HepG2 (cell line): ENCODE data around the gene RRP9. TPM values are rescaled to one million over a fixed set of nuclear protein-coding genes. Genes with fewer than 3 reads are reported as not detected.
A peak's percentile ranks its signal among the peaks of the same experiment; 100 is the strongest.

Experiments
- AKNA ChIP-seq: sonication (generic); formaldehyde crosslinking; IDR thresholded peaks from 2 replicates; pipeline ENCODE4 v1.4.0; 2020; ENCODE audit warnings: missing genetic modification reagents, borderline replicate concordance
- BORCS8-MEF2B ChIP-seq: sonication (generic); formaldehyde crosslinking; IDR thresholded peaks from 2 replicates; pipeline ENCODE4 v1.8.0; 2022; ENCODE audit warnings: mild to moderate bottlenecking, missing genetic modification reagents
- ESRRA ChIP-seq: sonication (generic); formaldehyde crosslinking; IDR thresholded peaks from 2 replicates; pipeline ENCODE4 v1.5.1; 2020; ENCODE audit warnings: mild to moderate bottlenecking, low read depth, missing genetic modification reagents
- FOXP1 ChIP-seq, 2 experiments: fragments of 450-650 bp in 1 of 2; IDR thresholded peaks; 2 replicates each; pipeline ENCODE4 v1.6.1; 2017 to 2018; ENCODE audit warnings: antibody characterized with exemption in 1 of 2
- KLF13 ChIP-seq: sonication (generic); formaldehyde crosslinking; IDR thresholded peaks from 2 replicates; pipeline ENCODE4 v1.4.0; 2020; ENCODE audit warnings: mild to moderate bottlenecking, missing genetic modification reagents
- MTERF4 ChIP-seq: sonication (generic); formaldehyde crosslinking; IDR thresholded peaks from 2 replicates; pipeline ENCODE4 v1.8.0; 2023; ENCODE audit warnings: mild to moderate bottlenecking, missing genetic modification reagents
- TCF12 ChIP-seq, 2 experiments: fragments of 450-650 bp in 1 of 2; sonication (generic) in 1 of 2; formaldehyde crosslinking in 1 of 2; IDR thresholded peaks; 2 replicates each; pipeline versions ENCODE4 v1.6.1 to v1.8.0; 2017 to 2022; ENCODE audit warnings: antibody characterized with exemption in 1 of 2, mild to moderate bottlenecking in 1 of 2, missing genetic modification reagents in 1 of 2, moderate library complexity in 1 of 2
- ZBTB1 ChIP-seq: sonication (generic); formaldehyde crosslinking; IDR thresholded peaks from 2 replicates; pipeline ENCODE4 v1.4.0; 2020; ENCODE audit warnings: missing genetic modification reagents, borderline replicate concordance
- ZFY ChIP-seq: sonication (generic); formaldehyde crosslinking; IDR thresholded peaks from 2 replicates; pipeline ENCODE4 v1.4.0; 2020; ENCODE audit warnings: missing genetic modification reagents
- ZNF264 ChIP-seq: sonication (generic); formaldehyde crosslinking; IDR thresholded peaks from 2 replicates; pipeline ENCODE4 v1.4.0; 2020; ENCODE audit warnings: missing genetic modification reagents
- ZNF558 ChIP-seq: sonication (generic); formaldehyde crosslinking; IDR thresholded peaks from 2 replicates; pipeline ENCODE4 v1.9.0; 2022; ENCODE audit warnings: mild to moderate bottlenecking, missing genetic modification reagents, borderline replicate concordance
- polyA plus RNA-seq, 8 experiments: library from polyadenylated mRNA; depleted of rRNA in 3 of 8; stranded (reverse) in 7 of 8; unstranded in 1 of 8; fragments of >200 nt; fragmentation: Illumina TruSeq in 4 of 8; extraction: Trizol in 4 of 8; gene quantifications; 2 replicates each; pipeline versions ENCODE4 v1.2.1 to v1.2.3, GENCODE V29; 2011 to 2016; ENCODE audit warnings: low read depth in 4 of 8, missing spikeins in 1 of 8, mixed read lengths in 1 of 8; ENCODE audit not compliant: insufficient read depth in 1 of 8
- total RNA-seq, 5 experiments: library from RNA; depleted of rRNA; stranded (reverse); fragments of >200 nt; fragmentation: Illumina TruSeq; extraction: Trizol; gene quantifications; 2 replicates each; pipeline ENCODE4 v1.2.3, GENCODE V29; 2016; ENCODE audit warnings: low read depth in 1 of 5
- TF ChIP-seq, protein P1 (sequence below): sonication (generic); formaldehyde crosslinking; IDR thresholded peaks from 2 replicates; pipeline ENCODE4 v1.4.0; 2020; ENCODE audit warnings: missing genetic modification reagents, borderline replicate concordance
- TF ChIP-seq, protein P2 (sequence below): sonication (generic); formaldehyde crosslinking; IDR thresholded peaks from 2 replicates; pipeline ENCODE4 v1.5.0; 2020; ENCODE audit warnings: missing genetic modification reagents
- TF ChIP-seq, protein P3 (sequence below): sonication (generic); formaldehyde crosslinking; IDR thresholded peaks from 2 replicates; pipeline ENCODE4 v1.4.0; 2020; ENCODE audit warnings: mild to moderate bottlenecking, missing genetic modification reagents
- TF ChIP-seq, protein P4 (sequence below): sonication (generic); formaldehyde crosslinking; IDR thresholded peaks from 2 replicates; pipeline ENCODE4 v1.8.1; 2023; ENCODE audit warnings: mild to moderate bottlenecking, missing genetic modification reagents, borderline replicate concordance
- TF ChIP-seq, protein P5 (sequence below): IDR thresholded peaks from 2 replicates; pipeline ENCODE4 v1.6.1; 2016; ENCODE audit warnings: low read depth, control low read depth

Gene RRP9
- total and polyA plus RNA-seq, 2 of the 13 experiments (the other 11 are each of a cell fraction or from before 2014, with no cell fraction given), result 14.8 to 44.0 TPM

- no peak for TF ChIP-seq AKNA (CRISPR knock-in tag)
- TF ChIP-seq ESRRA, result no peak
- no peak for TF ChIP-seq ZNF264 (CRISPR knock-in tag)
- TF ChIP-seq, protein P1, sequence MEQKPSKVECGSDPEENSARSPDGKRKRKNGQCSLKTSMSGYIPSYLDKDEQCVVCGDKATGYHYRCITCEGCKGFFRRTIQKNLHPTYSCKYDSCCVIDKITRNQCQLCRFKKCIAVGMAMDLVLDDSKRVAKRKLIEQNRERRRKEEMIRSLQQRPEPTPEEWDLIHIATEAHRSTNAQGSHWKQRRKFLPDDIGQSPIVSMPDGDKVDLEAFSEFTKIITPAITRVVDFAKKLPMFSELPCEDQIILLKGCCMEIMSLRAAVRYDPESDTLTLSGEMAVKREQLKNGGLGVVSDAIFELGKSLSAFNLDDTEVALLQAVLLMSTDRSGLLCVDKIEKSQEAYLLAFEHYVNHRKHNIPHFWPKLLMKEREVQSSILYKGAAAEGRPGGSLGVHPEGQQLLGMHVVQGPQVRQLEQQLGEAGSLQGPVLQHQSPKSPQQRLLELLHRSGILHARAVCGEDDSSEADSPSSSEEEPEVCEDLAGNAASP, result no peak
- TF ChIP-seq, protein P2, sequence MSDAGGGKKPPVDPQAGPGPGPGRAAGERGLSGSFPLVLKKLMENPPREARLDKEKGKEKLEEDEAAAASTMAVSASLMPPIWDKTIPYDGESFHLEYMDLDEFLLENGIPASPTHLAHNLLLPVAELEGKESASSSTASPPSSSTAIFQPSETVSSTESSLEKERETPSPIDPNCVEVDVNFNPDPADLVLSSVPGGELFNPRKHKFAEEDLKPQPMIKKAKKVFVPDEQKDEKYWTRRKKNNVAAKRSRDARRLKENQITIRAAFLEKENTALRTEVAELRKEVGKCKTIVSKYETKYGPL (CRISPR knock-in tag), result no peak
- no peak for TF ChIP-seq ZNF558 (CRISPR knock-in tag)
- 0 out of 2 replicates have a peak, but pooled peaks have one; percentile 36 for TF ChIP-seq BORCS8-MEF2B (CRISPR knock-in tag)
- TF ChIP-seq, protein P3, sequence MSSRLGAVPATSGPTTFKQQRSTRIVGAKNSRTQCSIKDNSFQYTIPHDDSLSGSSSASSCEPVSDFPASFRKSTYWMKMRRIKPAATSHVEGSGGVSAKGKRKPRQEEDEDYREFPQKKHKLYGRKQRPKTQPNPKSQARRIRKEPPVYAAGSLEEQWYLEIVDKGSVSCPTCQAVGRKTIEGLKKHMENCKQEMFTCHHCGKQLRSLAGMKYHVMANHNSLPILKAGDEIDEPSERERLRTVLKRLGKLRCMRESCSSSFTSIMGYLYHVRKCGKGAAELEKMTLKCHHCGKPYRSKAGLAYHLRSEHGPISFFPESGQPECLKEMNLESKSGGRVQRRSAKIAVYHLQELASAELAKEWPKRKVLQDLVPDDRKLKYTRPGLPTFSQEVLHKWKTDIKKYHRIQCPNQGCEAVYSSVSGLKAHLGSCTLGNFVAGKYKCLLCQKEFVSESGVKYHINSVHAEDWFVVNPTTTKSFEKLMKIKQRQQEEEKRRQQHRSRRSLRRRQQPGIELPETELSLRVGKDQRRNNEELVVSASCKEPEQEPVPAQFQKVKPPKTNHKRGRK (CRISPR knock-in tag), result no peak
- TF ChIP-seq MTERF4 (CRISPR knock-in tag), result 0 out of 2 replicates have a peak, but pooled peaks have one; percentile 52
- no peak for TF ChIP-seq TCF12 (IDR thresholded peaks at IDR 0.05)
- TF ChIP-seq TCF12 (CRISPR knock-in tag; IDR thresholded peaks at IDR 0.05), result 0 out of 2 replicates have a peak, but pooled peaks have one; percentile 24
- TF ChIP-seq, protein P4, sequence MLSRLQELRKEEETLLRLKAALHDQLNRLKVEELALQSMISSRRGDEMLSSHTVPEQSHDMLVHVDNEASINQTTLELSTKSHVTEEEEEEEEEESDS (CRISPR knock-in tag), result 0 out of 2 replicates have a peak, but pooled peaks have one; percentile 55
- TF ChIP-seq ZFY, result peak; percentile 71
- TF ChIP-seq, protein P5, sequence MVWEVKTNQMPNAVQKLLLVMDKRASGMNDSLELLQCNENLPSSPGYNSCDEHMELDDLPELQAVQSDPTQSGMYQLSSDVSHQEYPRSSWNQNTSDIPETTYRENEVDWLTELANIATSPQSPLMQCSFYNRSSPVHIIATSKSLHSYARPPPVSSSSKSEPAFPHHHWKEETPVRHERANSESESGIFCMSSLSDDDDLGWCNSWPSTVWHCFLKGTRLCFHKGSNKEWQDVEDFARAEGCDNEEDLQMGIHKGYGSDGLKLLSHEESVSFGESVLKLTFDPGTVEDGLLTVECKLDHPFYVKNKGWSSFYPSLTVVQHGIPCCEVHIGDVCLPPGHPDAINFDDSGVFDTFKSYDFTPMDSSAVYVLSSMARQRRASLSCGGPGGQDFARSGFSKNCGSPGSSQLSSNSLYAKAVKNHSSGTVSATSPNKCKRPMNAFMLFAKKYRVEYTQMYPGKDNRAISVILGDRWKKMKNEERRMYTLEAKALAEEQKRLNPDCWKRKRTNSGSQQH, result peak; percentile 24; the same call in 1 of the 2 replicates
- no peak for TF ChIP-seq ZBTB1
- no peak for TF ChIP-seq KLF13 (CRISPR knock-in tag)
- no peak for TF ChIP-seq FOXP1 (IDR thresholded peaks at IDR 0.05)
- no peak for TF ChIP-seq FOXP1 (CRISPR knock-in tag; IDR thresholded peaks at IDR 0.05)
Measured at GRCh38 chr3:51967384-51968169, 25.9 kb upstream of the RRP9 start, which contains the start of gene PCBP4 (continued).
